ENCODE results near the gene TAF9B.

DNA sequence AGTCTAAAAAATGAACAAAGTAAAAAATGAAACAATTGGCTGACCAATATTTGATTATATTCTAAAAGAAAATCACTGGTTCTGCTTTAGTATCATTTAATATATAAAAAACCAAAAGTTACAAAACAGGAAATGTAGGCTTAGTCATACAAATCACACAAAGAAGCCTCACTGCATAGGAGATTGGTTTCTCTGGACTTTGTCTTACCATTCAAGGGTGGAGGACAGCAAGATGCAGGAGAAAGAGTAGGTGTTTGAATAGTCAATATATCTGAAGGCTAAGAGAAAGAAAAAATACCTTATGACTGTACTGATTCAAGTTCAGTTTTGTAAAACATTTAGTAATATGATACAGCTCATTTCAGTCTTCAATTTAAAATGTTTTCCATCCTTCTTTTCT is 28.6 kb upstream of the TAF9B start:
- TF ChIP-seq, protein P1, sequence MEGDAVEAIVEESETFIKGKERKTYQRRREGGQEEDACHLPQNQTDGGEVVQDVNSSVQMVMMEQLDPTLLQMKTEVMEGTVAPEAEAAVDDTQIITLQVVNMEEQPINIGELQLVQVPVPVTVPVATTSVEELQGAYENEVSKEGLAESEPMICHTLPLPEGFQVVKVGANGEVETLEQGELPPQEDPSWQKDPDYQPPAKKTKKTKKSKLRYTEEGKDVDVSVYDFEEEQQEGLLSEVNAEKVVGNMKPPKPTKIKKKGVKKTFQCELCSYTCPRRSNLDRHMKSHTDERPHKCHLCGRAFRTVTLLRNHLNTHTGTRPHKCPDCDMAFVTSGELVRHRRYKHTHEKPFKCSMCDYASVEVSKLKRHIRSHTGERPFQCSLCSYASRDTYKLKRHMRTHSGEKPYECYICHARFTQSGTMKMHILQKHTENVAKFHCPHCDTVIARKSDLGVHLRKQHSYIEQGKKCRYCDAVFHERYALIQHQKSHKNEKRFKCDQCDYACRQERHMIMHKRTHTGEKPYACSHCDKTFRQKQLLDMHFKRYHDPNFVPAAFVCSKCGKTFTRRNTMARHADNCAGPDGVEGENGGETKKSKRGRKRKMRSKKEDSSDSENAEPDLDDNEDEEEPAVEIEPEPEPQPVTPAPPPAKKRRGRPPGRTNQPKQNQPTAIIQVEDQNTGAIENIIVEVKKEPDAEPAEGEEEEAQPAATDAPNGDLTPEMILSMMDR (IDR thresholded peaks at IDR 0.05) = no peak
- no peak for TF ChIP-seq POLR2AphosphoS5 (IDR thresholded peaks at IDR 0.05)

All from transverse colon (tissue), 4 donors.